HepG2 (cell line): Measurements from ENCODE around the gene OR4X2.

ENCODE experiments used
- ASH2L ChIP-seq: fragments of 300-600, 200-600 bp; sonication (generic); IDR thresholded peaks from 2 replicates; pipeline ENCODE4 v1.7.0; 2017; ENCODE audit warnings: low read depth, mild to moderate bottlenecking, moderate library complexity, mixed read lengths, low read length; ENCODE audit not compliant: insufficient read length
- CBX5 ChIP-seq: sonication (generic); formaldehyde crosslinking; IDR thresholded peaks from 2 replicates; pipeline ENCODE4 v1.4.0; 2020; ENCODE audit warnings: missing genetic modification reagents, borderline replicate concordance
- CTCF ChIP-seq: sonication (generic); formaldehyde crosslinking; IDR thresholded peaks from 2 replicates; pipeline ENCODE4 v1.5.0; 2020; ENCODE audit warnings: mild to moderate bottlenecking, missing genetic modification reagents, moderate library complexity
- MNT ChIP-seq: fragments of 450-650 bp; IDR thresholded peaks from 2 replicates; pipeline ENCODE4 v1.6.1; 2016
- PATZ1 ChIP-seq: sonication (generic); formaldehyde crosslinking; IDR thresholded peaks from 2 replicates; pipeline ENCODE4 v1.4.0; 2020; ENCODE audit warnings: missing genetic modification reagents
- PRDM15 ChIP-seq: sonication (generic); formaldehyde crosslinking; IDR thresholded peaks from 2 replicates; pipeline ENCODE4 v1.4.0; 2020; ENCODE audit warnings: missing genetic modification reagents
- RNF219 ChIP-seq: sonication (generic); formaldehyde crosslinking; IDR thresholded peaks from 2 replicates; pipeline ENCODE4 v1.5.0; 2020; ENCODE audit warnings: mild to moderate bottlenecking, missing genetic modification reagents
- SMARCC2 ChIP-seq: fragments of 450-650 bp; IDR thresholded peaks from 2 replicates; pipeline ENCODE4 v1.6.1; 2017; ENCODE audit warnings: antibody characterized with exemption, mild to moderate bottlenecking
- SMARCE1 ChIP-seq: fragments of 450-650 bp; IDR thresholded peaks from 2 replicates; pipeline ENCODE4 v1.6.1; 2017; ENCODE audit warnings: borderline replicate concordance
- ZNF614 ChIP-seq: IDR thresholded peaks from 2 replicates; pipeline ENCODE4 v1.6.1; 2018; ENCODE audit warnings: missing biosample characterization, missing genetic modification reagents, inconsistent platforms, borderline replicate concordance

GRCh38 chr11:48242501-48242900 is 2.4 kb upstream of the OR4X2 start:
- TF ChIP-seq ASH2L (no peak), CBX5 (CRISPR knock-in tag) (no peak), ZNF614 (CRISPR knock-in tag) (no peak), SMARCC2 (no peak), PATZ1 (CRISPR knock-in tag) (no peak), MNT (no peak), SMARCE1 (no peak), RNF219 (CRISPR knock-in tag) (no peak), CTCF (CRISPR knock-in tag) (no peak), PRDM15 (CRISPR knock-in tag) (no peak)
